GM12878 (cell line): ENCODE measurements around the gene BCL2. TPM values are rescaled to one million over a fixed set of nuclear protein-coding genes. Genes with fewer than 3 reads are reported as not detected.

Source experiments
- ATAC-seq: fragments of 200-7000 bp; cut with Tn5 transposase; 3 replicates; pipeline ENCODE4 v1.9.1; 2020; ENCODE audit warnings: mild to moderate bottlenecking, moderate library complexity
- BruUV-seq: library from RNA; stranded (reverse); fragments of 400-500 nt; replicated peaks from 2 replicates; lab custom pipeline; 2021; lab: Mats Ljungman, UMichigan
- CTCF ChIA-PET: fragments of 300-600 bp; sonication (Branson Sonifier 250); formaldehyde crosslinking; extraction: SDS; loops from one replicate; lab custom pipeline; 2021; ENCODE audit warnings: inconsistent platforms; lab: Yijun Ruan, JAX
- POLR2A ChIA-PET: fragments of 350-600 bp; formaldehyde crosslinking; extraction: SDS; loops from one replicate; lab custom pipeline; 2021; ENCODE audit warnings: inconsistent platforms; lab: Charles Lee
- RAD21 ChIA-PET: fragments of 300-600 bp; sonication (Branson Sonifier 250); formaldehyde crosslinking; loops from one replicate; lab custom pipeline; 2023; ENCODE audit warnings: antibody characterized with exemption; ENCODE audit not compliant: unreplicated experiment; lab: Charles Lee
- SMC1A ChIA-PET: fragments of 300-600 bp; sonication (Branson Sonifier 250); formaldehyde crosslinking; loops from one replicate; lab custom pipeline; 2023; ENCODE audit not compliant: unreplicated experiment, uncharacterized antibody; lab: Charles Lee
- DNase-seq: peaks from one replicate; pipeline ENCODE4 v3.0.0-alpha.2; 2011; ENCODE audit warnings: low read depth, low spot score
- FAIRE-seq: peaks from 3 replicates; lab custom pipeline; 2011; peaks lifted over from hg19 to GRCh38; lab: Jason Lieb, UNC
- H2AFZ ChIP-seq: 2 replicates; pipeline ENCODE4 v1.6.0; 2011; ENCODE audit warnings: low read depth, low read length, control low read depth; ENCODE audit not compliant: control insufficient read depth
- H3K27ac ChIP-seq: 2 replicates; pipeline ENCODE4 v1.5.1; 2011; ENCODE audit warnings: control low read depth; ENCODE audit not compliant: control insufficient read depth, insufficient read depth
- H3K27me3 ChIP-seq, 2 experiments: replicated peaks in 1 of 2; 2 replicates each; pipeline versions ENCODE4 v1.6.0 to v1.6.1; 2011; ENCODE audit warnings: low read length in 1 of 2; ENCODE audit not compliant: control insufficient read depth in 2 of 2, insufficient read depth in 2 of 2
- H3K36me3 ChIP-seq, 2 experiments: 2 replicates each; pipeline ENCODE4 v1.5.1; 2011; ENCODE audit warnings: low read length in 1 of 2; ENCODE audit not compliant: control insufficient read depth in 2 of 2, insufficient read depth in 2 of 2
- H3K4me1 ChIP-seq: 2 replicates; pipeline ENCODE4 v1.6.1; 2011; ENCODE audit warnings: mild to moderate bottlenecking, low read length, moderate library complexity, mixed read lengths; ENCODE audit not compliant: control insufficient read depth, insufficient read depth
- H3K4me2 ChIP-seq: 2 replicates; pipeline ENCODE4 v1.6.0; 2011; ENCODE audit warnings: control low read depth; ENCODE audit not compliant: control insufficient read depth, insufficient read depth
- H3K4me3 ChIP-seq: fragments of 200-600 bp; sonication (generic); 2 replicates; pipeline ENCODE4 v1.5.1; 2016
- H3K79me2 ChIP-seq: 2 replicates; pipeline ENCODE4 v1.6.0; 2011; ENCODE audit warnings: low read length; ENCODE audit not compliant: control insufficient read depth, insufficient read depth
- H3K9ac ChIP-seq: 2 replicates; pipeline ENCODE4 v1.8.0; 2011; ENCODE audit warnings: low read length, control low read depth, mixed read lengths; ENCODE audit not compliant: control insufficient read depth, insufficient read depth
- H3K9me3 ChIP-seq: replicated peaks from 3 replicates; pipeline ENCODE4 v1.5.1; 2011; ENCODE audit warnings: mild to moderate bottlenecking, low read length; ENCODE audit not compliant: control insufficient read depth, insufficient read depth
- H4K20me1 ChIP-seq: 2 replicates; pipeline ENCODE4 v1.6.0; 2011; ENCODE audit not compliant: control insufficient read depth, insufficient read depth
- BHLHE40 ChIP-seq, 2 experiments: fragments of 450-650 bp in 1 of 2; IDR thresholded peaks; 2 replicates each; pipeline ENCODE4 v1.6.1; 2011 to 2017; ENCODE audit warnings: low read depth in 2 of 2, borderline replicate concordance in 1 of 2, improper control_type of control experiment in 1 of 2, low read length in 1 of 2, mild to moderate bottlenecking in 1 of 2
- CHD1 ChIP-seq: IDR thresholded peaks from 2 replicates; pipeline ENCODE4 v1.6.1; 2012; ENCODE audit warnings: low read depth, low read length, improper control_type of control experiment
- CHD2 ChIP-seq: IDR thresholded peaks from 2 replicates; pipeline ENCODE4 v1.6.1; 2011; ENCODE audit warnings: low read depth, low read length, improper control_type of control experiment, borderline replicate concordance
- CREB1 ChIP-seq: IDR thresholded peaks from 2 replicates; pipeline ENCODE4 v1.6.1; 2012; ENCODE audit warnings: low read depth, mild to moderate bottlenecking, inconsistent platforms
- DPF2 ChIP-seq: fragments of 450-650 bp; IDR thresholded peaks from 2 replicates; pipeline ENCODE4 v1.6.1; 2017; ENCODE audit warnings: mild to moderate bottlenecking
- EP300 ChIP-seq, 2 experiments: fragments of 150-350 bp in 1 of 2; IDR thresholded peaks; 2 replicates each; pipeline ENCODE4 v1.6.1; 2011 to 2012; ENCODE audit warnings: low read depth in 2 of 2, low read length in 2 of 2, borderline replicate concordance in 1 of 2, improper control_type of control experiment in 1 of 2, inconsistent platforms in 1 of 2; ENCODE audit not compliant: control insufficient read depth in 1 of 2
- FOS ChIP-seq: IDR thresholded peaks from 3 replicates; pipeline ENCODE4 v1.6.1; 2011; ENCODE audit warnings: borderline replicate concordance; ENCODE audit not compliant: insufficient read length; ENCODE audit errors: extremely low read depth
- HDGF ChIP-seq: fragments of 450-650 bp; IDR thresholded peaks from 2 replicates; pipeline ENCODE4 v1.6.1; 2016; ENCODE audit warnings: antibody characterized with exemption
- JUND ChIP-seq: IDR thresholded peaks from 2 replicates; pipeline ENCODE4 v1.6.1; 2012; ENCODE audit warnings: low read depth, mild to moderate bottlenecking, low read length, improper control_type of control experiment, moderate library complexity
- NBN ChIP-seq: fragments of 450-650 bp; IDR thresholded peaks from 2 replicates; pipeline ENCODE4 v1.6.1; 2016
- NFIC ChIP-seq: IDR thresholded peaks from 2 replicates; pipeline ENCODE4 v1.6.1; 2012; ENCODE audit warnings: low read depth, mild to moderate bottlenecking, inconsistent platforms, low read length, moderate library complexity
- NFXL1 ChIP-seq: fragments of 450-650 bp; IDR thresholded peaks from 2 replicates; pipeline ENCODE4 v1.6.1; 2017; ENCODE audit warnings: antibody characterized with exemption, mild to moderate bottlenecking, borderline replicate concordance
- SIX5 ChIP-seq: IDR thresholded peaks from 2 replicates; pipeline ENCODE4 v1.6.1; 2011; ENCODE audit warnings: mild to moderate bottlenecking, low read depth, low read length, moderate library complexity; ENCODE audit not compliant: severe bottlenecking
- SMC3 ChIP-seq: IDR thresholded peaks from 2 replicates; pipeline ENCODE4 v1.6.1; 2011; ENCODE audit warnings: low read length, improper control_type of control experiment, borderline replicate concordance
- ZNF384 ChIP-seq: IDR thresholded peaks from 2 replicates; pipeline ENCODE4 v1.6.1; 2012; ENCODE audit warnings: low read depth, mild to moderate bottlenecking, low read length, improper control_type of control experiment, borderline replicate concordance
- ZSCAN29 ChIP-seq: fragments of 450-650 bp; IDR thresholded peaks from 2 replicates; pipeline ENCODE4 v1.6.1; 2017; ENCODE audit warnings: mild to moderate bottlenecking, moderate library complexity
- WGBS: methylation state at CpG from one replicate; pipeline ENCODE4 v1.1.6; 2016; ENCODE audit warnings: low lambda C conversion rate; ENCODE audit not compliant: insufficient replicate concordance, insufficient coverage; ENCODE audit errors: missing lambda C conversion rate; 5-methylcytosine and 5-hydroxymethylcytosine counted together
- in situ Hi-C: fragments of 300-500 bp; cut with MboI; formaldehyde crosslinking; loops from 9 replicates; pipeline ENCODE4 v1.14.3; 2018; ENCODE audit warnings: mixed read lengths
- intact Hi-C: fragments of 100-400 bp; cut with micrococcal nuclease; formaldehyde crosslinking; loops from one replicate; pipeline ENCODE4 v1.14.2; 2022; ENCODE audit not compliant: unreplicated experiment
- polyA plus RNA-seq, 11 experiments: library from polyadenylated mRNA; depleted of rRNA in 4 of 11; unstranded in 6 of 11; stranded (reverse) in 5 of 11; fragments of >200 nt; fragmentation: Nextera tagmentation in 4 of 11; fragmentation: Illumina TruSeq in 1 of 11; extraction: Ambion mirVana in 4 of 11; extraction: Trizol in 1 of 11; gene quantifications; 1 replicate in 1 of 11; 2 replicates in 10 of 11; pipeline versions ENCODE4 v1.2.1 to v1.2.3, GENCODE V29; 2011 to 2016; ENCODE audit warnings: inconsistent platforms in 2 of 11, missing spikeins in 2 of 11, low read depth in 1 of 11
- total RNA-seq, 4 experiments: library from RNA; depleted of rRNA in 3 of 4; stranded (reverse); fragments of >200 nt in 3 of 4; fragmentation: Illumina TruSeq in 1 of 4; extraction: Trizol in 1 of 4; gene quantifications; 2 replicates each; pipeline versions ENCODE4 v1.2.1 to v1.2.3, GENCODE V29; 2013 to 2021
- TF ChIP-seq, protein P1 (sequence below): fragments of 450-650 bp; IDR thresholded peaks from 2 replicates; pipeline ENCODE4 v1.6.1; 2017; ENCODE audit warnings: low read depth, mild to moderate bottlenecking, moderate library complexity
- TF ChIP-seq, protein P2 (sequence below): fragments of 450-650 bp; IDR thresholded peaks from 2 replicates; pipeline ENCODE4 v1.6.1; 2017; ENCODE audit warnings: borderline replicate concordance
- TF ChIP-seq, protein P3 (sequence below): fragments of 450-650 bp; IDR thresholded peaks from 2 replicates; pipeline ENCODE4 v1.6.1; 2018; ENCODE audit warnings: borderline replicate concordance, mild to moderate bottlenecking; ENCODE audit not compliant: partially characterized antibody

The BCL2 gene
- total and polyA plus RNA-seq, 10 of the 15 experiments (the other 5 are each of a cell fraction or from before 2014, with no cell fraction given), result 4.1 to 47.8 (median 19.3) TPM

DNA sequence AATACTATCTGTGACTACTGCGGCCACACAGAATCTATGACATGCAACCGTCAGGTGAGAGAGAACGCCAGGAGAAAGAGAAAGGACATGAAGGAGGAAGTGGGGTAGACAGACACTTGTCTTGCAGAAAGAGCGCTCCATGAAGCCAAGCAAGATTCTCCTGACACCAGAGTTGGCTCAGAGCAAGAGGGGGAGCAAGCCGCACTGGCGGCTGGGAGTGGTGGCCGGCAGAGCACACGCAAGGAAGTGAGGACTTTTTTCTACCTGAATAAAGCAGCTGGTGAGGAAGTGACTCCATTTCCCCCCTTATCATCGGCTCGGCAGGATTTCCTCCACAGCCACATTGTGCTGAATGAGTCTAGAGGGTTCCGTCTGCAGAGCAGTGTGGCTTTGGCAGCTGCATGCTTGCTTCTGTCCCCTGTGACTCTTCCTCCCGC lies 181.6 kb downstream of the BCL2 start:
- no peak for FAIRE-seq
- Histone ChIP-seq H3K27me3 (no peaks in the 10 kb centered on the region), H3K4me3 (peak overlapping the region; percentile 65), H2AFZ (no peak overlapping the region; the same call in 1 of the 2 replicates), H3K27ac (peak overlapping the region; percentile 96), H3K9me3 (no peaks in the 10 kb centered on the region; the same call in 2 of the 3 replicates), H3K36me3 (peaks cover 0 to 4% of the 10 kb centered on the region in 2 experiments; a peak in 3 of 4 replicates), H3K4me1 (peaks cover 65% of the 10 kb centered on the region), H4K20me1 (no peaks in the 10 kb centered on the region), H3K9ac (peak overlapping the region; percentile 82), H3K79me2 (peaks cover 83% of the 10 kb centered on the region), H3K4me2 (peak overlapping the region; percentile 95)
- SMC1A ChIA-PET, result interaction anchor here (1.0 to 12.9 kb wide), 15 partner anchors 15 to 184 kb away, joined by 3 to 453 read pairs (median 7); no protein-coding TSS in a partner anchor
- intact Hi-C loops (loop anchor here (1.0 to 5.0 kb wide), 2 partner anchors 17 to 284 kb away; partner anchors contain the start of gene VPS4B), in situ Hi-C loops (loop anchor here (5.0 kb wide), 1 partner anchor 289 kb away; no protein-coding TSS in a partner anchor)
- TSS peak; percentile 68 for BruUV-seq
- no peak for DNase-seq
- POLR2A ChIA-PET, result interaction anchor here (1.8 to 16.4 kb wide), 5 partner anchors 10 to 180 kb away, joined by 10 to 278 read pairs (median 15); no protein-coding TSS in a partner anchor
- ATAC-seq, result peak; percentile 23
- CTCF ChIA-PET, result interaction anchor here (1.0 to 13.9 kb wide), 7 partner anchors 17 to 228 kb away, joined by 3 to 416 read pairs (median 5); partner anchors contain the start of gene BCL2
- RAD21 ChIA-PET, result interaction anchor here (1.6 to 14.2 kb wide), 4 partner anchors 15 to 180 kb away, joined by 8 to 463 read pairs (median 42); partner anchors contain the start of gene BCL2
- 4% methylated on average over 12 of the region's 12 CpGs for WGBS
- no peak for TF ChIP-seq SIX5
- TF ChIP-seq, protein P1, sequence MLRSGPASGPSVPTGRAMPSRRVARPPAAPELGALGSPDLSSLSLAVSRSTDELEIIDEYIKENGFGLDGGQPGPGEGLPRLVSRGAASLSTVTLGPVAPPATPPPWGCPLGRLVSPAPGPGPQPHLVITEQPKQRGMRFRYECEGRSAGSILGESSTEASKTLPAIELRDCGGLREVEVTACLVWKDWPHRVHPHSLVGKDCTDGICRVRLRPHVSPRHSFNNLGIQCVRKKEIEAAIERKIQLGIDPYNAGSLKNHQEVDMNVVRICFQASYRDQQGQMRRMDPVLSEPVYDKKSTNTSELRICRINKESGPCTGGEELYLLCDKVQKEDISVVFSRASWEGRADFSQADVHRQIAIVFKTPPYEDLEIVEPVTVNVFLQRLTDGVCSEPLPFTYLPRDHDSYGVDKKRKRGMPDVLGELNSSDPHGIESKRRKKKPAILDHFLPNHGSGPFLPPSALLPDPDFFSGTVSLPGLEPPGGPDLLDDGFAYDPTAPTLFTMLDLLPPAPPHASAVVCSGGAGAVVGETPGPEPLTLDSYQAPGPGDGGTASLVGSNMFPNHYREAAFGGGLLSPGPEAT, result no peak
- TF ChIP-seq NFIC, result no peak
- 0 out of 2 replicates have a peak, but pooled peaks have one; percentile 33 for TF ChIP-seq NBN
- no peak for TF ChIP-seq EP300 (IDR thresholded peaks at IDR 0.05; ENCODE audit: borderline replicate concordance in 1 of 2, control insufficient read depth in 1 of 2, low read depth in 2 of 2, low read length in 2 of 2)
- TF ChIP-seq SMC3, result no peak
- TF ChIP-seq CREB1, result no peak
- TF ChIP-seq HDGF, result no peak
- TF ChIP-seq, protein P2, sequence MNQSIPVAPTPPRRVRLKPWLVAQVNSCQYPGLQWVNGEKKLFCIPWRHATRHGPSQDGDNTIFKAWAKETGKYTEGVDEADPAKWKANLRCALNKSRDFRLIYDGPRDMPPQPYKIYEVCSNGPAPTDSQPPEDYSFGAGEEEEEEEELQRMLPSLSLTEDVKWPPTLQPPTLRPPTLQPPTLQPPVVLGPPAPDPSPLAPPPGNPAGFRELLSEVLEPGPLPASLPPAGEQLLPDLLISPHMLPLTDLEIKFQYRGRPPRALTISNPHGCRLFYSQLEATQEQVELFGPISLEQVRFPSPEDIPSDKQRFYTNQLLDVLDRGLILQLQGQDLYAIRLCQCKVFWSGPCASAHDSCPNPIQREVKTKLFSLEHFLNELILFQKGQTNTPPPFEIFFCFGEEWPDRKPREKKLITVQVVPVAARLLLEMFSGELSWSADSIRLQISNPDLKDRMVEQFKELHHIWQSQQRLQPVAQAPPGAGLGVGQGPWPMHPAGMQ, result no peak
- TF ChIP-seq, protein P3, sequence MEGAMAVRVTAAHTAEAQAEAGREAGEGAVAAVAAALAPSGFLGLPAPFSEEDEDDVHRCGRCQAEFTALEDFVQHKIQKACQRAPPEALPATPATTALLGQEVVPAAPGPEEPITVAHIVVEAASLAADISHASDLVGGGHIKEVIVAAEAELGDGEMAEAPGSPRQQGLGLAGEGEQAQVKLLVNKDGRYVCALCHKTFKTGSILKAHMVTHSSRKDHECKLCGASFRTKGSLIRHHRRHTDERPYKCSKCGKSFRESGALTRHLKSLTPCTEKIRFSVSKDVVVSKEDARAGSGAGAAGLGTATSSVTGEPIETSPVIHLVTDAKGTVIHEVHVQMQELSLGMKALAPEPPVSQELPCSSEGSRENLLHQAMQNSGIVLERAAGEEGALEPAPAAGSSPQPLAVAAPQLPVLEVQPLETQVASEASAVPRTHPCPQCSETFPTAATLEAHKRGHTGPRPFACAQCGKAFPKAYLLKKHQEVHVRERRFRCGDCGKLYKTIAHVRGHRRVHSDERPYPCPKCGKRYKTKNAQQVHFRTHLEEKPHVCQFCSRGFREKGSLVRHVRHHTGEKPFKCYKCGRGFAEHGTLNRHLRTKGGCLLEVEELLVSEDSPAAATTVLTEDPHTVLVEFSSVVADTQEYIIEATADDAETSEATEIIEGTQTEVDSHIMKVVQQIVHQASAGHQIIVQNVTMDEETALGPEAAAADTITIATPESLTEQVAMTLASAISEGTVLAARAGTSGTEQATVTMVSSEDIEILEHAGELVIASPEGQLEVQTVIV, result no peak
- TF ChIP-seq JUND, result no peak
- no peak for TF ChIP-seq CHD2
- TF ChIP-seq CHD1, result 0 out of 2 replicates have a peak, but pooled peaks have one; percentile 23
- no peak for TF ChIP-seq FOS
- TF ChIP-seq DPF2, result peak; percentile 32; the same call in 1 of the 2 replicates
- no peak for TF ChIP-seq ZSCAN29
- TF ChIP-seq ZNF384, result no peak
- TF ChIP-seq NFXL1, result no peak
- TF ChIP-seq BHLHE40 (IDR thresholded peaks at IDR 0.05; ENCODE audit: borderline replicate concordance in 1 of 2, low read depth in 2 of 2, low read length in 1 of 2), result no peak
